HPDE6-E6E7 (cell line): Measurements from ENCODE around the gene MAST2.

Experiments
- DNase-seq: peaks from one replicate; pipeline ENCODE4 v3.0.0; 2011; ENCODE audit warnings: missing footprints; ENCODE audit errors: extremely low spot score

MAST2 gene

GRCh38 chr1:45979778-45980176 lies 176.4 kb downstream of the MAST2 start:
- DNase-seq: no peak

- DNase-seq: no peak
Measured at GRCh38 chr1:45982359-45982758, 178.9 kb downstream of the MAST2 start.

- no peak for DNase-seq
Measured at GRCh38 chr1:45983967-45984366, 180.6 kb downstream of the MAST2 start.

GRCh38 chr1:45987204-45987603 lies 183.8 kb downstream of the MAST2 start:
- DNase-seq: no peak

DNA sequence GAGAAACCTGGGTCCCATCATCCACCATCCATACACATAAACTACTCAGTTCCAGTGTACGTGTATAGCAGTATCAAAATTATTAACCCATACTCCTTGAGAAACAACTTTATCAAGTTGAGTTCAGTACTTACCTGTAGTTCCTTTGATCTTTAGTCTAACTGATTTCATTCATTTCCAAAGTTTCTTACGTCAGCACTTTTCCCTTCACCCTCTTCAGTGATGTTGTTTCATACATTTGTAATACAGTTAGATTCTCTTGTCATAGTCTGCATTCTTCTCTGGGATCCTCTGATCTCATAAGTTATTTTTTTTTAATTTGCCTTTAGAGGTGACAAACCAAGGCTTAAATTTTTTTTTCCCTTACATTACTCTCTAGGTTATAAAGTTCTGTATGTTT lies 185.8 kb downstream of the MAST2 start:
- no peak for DNase-seq

GRCh38 chr1:45994423-45994822 lies 191.0 kb downstream of the MAST2 start:
- DNase-seq: no peak

DNA sequence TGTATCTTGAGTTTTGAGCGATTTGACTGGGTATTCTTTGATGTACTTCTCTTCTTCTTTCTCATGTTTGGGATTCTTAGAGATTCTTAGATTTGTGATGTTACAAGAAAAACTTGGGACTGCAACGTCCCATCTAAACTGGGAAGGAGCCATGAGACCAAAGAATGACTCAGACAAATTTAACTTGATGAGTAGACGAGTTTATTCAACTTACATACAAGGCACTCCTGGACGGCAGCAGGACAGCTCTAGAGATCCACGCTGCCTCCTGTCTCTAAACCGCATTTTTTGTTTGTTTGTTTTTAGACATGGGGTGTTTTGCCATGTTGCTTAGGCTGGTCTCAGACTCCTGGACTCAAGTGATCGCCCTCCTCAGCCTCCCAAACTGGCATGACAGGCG lies 191.9 kb downstream of the MAST2 start:
- DNase-seq: no peak

- no peak for DNase-seq
Measured at GRCh38 chr1:45998020-45998617, 194.7 kb downstream of the MAST2 start.

DNA sequence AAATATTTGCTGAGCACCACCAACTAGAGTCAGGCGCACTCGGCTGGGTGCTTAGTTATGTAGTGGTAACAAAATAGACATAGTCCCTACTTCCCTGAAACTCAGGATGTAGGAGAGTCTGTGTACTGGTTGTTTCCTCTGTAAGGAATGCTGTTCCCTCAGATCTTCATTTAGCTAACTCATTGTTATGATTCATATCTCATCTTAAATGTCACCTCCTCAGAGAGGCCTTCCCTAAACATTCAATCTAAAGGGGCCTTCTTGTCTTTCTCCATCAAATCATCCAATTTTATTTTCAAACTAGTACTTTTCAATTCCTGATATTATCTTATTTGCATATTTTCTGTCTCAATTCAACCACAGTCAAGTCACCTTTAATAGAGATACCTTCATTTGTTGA lies 196.1 kb downstream of the MAST2 start:
- no peak for DNase-seq

- DNase-seq: no peak
Measured at GRCh38 chr1:46001081-46001785, 197.8 kb downstream of the MAST2 start.

DNA sequence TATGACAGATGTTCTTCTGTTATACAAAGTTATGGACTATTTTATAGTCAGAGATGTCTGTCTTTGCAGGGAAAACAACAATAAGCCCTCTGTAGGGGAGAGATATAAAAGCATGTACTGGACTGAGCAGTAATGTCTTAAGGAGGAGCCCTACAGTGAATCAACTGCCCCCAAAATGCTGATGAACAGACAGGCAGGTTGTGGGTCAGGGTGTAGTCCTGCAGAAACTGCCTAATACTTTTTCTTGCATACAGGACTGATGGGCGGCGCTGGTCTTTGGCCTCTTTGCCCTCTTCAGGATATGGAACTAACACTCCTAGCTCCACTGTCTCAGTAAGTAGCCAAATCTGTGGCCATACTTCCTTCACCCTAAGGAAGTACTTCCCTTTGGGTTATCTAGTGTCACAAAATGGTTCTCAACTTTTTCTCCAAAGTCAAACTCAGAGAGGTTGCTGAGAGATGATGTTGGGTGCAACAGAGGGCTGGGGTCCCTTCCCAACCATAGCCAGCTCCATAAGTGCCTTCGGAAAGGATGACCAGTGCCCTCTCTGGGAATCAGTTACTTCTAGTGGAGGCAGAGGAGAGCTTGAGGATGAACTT lies 199.2 kb downstream of the MAST2 start:
- DNase-seq: no peak

- DNase-seq: no peak
Measured at GRCh38 chr1:46003315-46003714, 199.9 kb downstream of the MAST2 start.

DNA sequence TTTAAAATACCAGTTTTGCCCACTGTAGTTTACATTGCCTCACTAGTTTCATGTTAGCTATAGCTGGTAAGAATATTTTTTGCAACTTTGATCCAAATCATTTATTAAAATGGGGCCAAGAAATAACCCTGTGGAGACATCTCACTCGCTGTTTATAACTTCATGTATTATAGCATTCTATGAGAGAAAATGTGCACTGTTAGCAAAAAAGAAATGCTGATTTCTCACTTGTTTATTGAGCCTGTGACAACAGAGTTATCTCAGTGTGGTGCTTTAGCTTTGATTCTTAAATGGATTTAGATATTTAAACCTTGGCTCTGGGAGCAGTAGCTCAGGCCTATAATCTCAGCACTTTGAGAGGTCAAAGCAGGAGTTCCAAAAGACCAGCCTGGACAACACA lies 201.1 kb downstream of the MAST2 start:
- DNase-seq: no peak

GRCh38 chr1:46005594-46005993 lies 202.2 kb downstream of the MAST2 start:
- no peak for DNase-seq

- peak; percentile 47 for DNase-seq
Measured at GRCh38 chr1:46008585-46008984, 205.2 kb downstream of the MAST2 start.

DNA sequence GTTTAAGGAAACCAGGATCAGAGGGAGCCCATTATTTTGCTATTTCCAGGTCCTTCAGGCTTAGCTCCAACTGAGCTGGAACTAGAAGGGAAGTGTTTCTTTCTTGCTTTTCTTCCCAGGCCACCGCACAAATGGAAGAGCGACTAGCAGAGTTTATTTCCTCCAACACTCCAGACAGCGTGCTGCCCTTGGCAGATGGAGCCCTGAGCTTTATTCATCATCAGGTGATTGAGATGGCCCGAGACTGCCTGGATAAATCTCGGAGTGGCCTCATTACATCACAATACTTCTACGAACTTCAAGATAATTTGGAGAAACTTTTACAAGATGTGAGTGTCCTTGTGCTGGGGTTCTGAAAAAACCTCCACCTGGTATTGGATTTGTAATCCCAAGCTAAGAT lies 207.2 kb downstream of the MAST2 start:
- no peak for DNase-seq

DNA sequence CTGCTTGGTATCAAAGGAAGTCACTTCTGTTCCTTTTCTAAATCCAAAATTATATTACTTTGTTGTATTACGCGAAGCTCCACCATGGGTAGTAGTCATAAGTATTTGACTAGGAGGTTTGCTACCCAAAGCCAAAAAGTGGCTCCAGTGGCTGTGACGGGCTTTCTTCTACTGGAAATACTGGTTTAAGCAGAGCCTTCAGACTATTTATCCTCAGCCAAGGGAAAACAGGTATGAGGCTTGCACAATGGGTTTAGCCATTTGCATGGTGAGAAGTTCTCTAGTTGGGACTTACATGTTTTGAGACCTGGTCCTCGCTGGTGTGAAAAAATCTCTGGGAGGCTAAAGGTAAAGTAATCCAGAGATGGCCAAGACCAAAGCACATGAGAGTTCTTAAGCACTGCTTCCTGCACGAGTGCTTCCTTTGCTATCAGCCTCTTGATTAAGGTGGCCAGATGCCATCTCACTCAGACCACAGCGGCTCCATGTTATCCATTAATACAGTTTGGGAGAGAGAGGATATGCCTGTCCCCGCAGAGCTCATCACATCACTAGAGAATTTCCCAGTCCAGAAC lies 207.8 kb downstream of the MAST2 start:
- DNase-seq: no peak

DNA sequence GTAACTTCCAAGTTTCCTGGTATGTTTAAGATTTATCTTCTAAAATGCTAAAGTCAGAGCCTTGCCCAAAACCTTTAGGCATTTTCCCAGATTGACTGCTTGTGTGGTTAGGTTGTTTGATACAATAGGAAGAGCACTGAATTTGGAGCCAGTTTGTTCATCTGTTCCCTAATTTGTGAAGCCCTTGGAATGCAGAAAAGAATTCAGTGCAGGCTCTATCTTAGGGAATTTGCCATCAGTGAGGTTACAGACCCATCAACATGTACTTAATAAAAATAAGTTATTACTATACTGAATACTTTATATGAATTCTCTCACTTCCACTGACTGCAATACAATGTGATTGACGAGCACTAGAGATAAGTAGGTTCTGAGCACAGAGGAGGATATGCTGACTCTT lies 208.8 kb downstream of the MAST2 start:
- DNase-seq: no peak

- no peak for DNase-seq
Measured at GRCh38 chr1:46013581-46013980, 210.2 kb downstream of the MAST2 start.

GRCh38 chr1:46017876-46018503 lies 214.6 kb downstream of the MAST2 start:
- no peak for DNase-seq

GRCh38 chr1:46019348-46019747 lies 215.9 kb downstream of the MAST2 start:
- DNase-seq: no peak

DNA sequence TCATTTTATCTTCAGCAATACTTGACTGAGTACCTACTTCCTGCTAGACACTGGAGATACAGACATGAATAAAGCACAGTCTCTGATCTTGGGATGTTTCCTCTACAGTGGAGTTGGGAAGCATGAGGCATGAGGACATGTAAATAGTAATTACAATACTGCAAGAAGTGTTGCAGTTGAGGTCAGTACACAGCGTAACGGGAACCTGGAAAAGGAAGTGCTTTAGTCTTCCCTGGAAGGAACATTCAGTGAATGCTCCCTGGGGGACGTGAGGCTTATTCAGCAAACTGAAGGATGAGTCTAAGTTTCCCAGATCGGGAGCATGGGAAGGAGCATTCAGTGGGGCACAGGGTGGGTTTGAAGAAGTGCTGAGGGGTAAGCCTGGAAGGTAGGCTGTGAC lies 216.6 kb downstream of the MAST2 start:
- no peak for DNase-seq
